ENCODE results near the gene PEX10.

PEX10 gene

DNA sequence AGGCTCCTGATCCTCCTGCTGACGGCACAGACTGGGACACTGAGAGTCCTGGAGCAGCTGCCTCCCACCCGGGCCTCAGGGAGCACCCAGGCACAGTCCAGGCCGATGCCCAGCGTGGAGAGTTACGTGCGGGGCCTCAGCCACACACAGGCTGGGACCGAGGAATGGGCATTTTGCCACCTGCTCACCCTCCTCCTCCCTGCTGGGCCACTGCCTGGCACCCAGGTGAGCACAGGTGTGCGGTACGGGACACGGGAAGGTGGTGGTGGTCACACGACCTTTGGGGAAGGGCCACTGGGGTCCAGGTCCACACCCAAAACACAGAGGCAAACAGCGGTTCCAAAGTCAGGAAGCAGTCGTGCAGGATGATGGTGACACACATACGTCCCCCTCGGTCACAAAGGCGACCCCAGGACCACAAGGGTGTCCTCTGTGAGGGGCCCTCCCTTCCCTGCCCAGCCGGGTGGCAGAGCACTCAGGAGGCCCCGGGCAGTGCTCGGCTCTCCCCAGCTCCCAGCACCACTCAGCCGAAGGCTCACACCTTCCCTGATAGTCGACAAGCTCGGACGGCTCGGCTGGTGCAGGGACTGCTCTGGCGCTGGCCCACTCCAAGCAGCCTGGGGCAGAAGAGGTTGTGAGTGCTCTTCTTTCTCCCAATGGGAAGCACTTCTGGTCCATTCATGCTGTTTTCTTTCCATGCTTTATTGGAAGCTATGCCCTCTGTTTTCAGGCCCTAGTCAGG is 35.3 kb downstream of the PEX10 start:
- TF ChIP-seq, protein P1, sequence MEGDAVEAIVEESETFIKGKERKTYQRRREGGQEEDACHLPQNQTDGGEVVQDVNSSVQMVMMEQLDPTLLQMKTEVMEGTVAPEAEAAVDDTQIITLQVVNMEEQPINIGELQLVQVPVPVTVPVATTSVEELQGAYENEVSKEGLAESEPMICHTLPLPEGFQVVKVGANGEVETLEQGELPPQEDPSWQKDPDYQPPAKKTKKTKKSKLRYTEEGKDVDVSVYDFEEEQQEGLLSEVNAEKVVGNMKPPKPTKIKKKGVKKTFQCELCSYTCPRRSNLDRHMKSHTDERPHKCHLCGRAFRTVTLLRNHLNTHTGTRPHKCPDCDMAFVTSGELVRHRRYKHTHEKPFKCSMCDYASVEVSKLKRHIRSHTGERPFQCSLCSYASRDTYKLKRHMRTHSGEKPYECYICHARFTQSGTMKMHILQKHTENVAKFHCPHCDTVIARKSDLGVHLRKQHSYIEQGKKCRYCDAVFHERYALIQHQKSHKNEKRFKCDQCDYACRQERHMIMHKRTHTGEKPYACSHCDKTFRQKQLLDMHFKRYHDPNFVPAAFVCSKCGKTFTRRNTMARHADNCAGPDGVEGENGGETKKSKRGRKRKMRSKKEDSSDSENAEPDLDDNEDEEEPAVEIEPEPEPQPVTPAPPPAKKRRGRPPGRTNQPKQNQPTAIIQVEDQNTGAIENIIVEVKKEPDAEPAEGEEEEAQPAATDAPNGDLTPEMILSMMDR (IDR thresholded peaks at IDR 0.05; ENCODE audit: borderline replicate concordance, extremely low read depth, low read length, poor library complexity, severe bottlenecking), result no peak
- TF ChIP-seq EZH2 (IDR thresholded peaks at IDR 0.05; ENCODE audit: borderline replicate concordance, low read depth, low read length, severe bottlenecking), result no peak
- Histone ChIP-seq H3K27ac (ENCODE audit: low read length) (no peak overlapping the region), H3K27me3 (ENCODE audit: insufficient read depth, low read length, poor library complexity) (no peaks in the 10 kb centered on the region), H2AFZ (ENCODE audit: low read depth, low read length) (no peak overlapping the region), H3K4me2 (ENCODE audit: insufficient read depth, low read length) (no peak overlapping the region), H3K36me3 (ENCODE audit: insufficient read depth, low read length) (no peaks in the 10 kb centered on the region), H3K4me3 (ENCODE audit: low read depth in 1 of 2, low read length in 2 of 2) (no peak overlapping the region), H3K79me2 (ENCODE audit: insufficient read depth, low read length) (no peaks in the 10 kb centered on the region), H3K9me3 (ENCODE audit: insufficient read depth, low read length, severe bottlenecking) (no peaks in the 10 kb centered on the region), H4K20me1 (ENCODE audit: insufficient read depth, low read length) (peaks cover 10% of the 10 kb centered on the region), H3K4me1 (ENCODE audit: insufficient read depth, low read length) (no peaks in the 10 kb centered on the region; the same call in 1 of the 2 replicates), H3K9ac (ENCODE audit: low read depth, low read length) (no peak overlapping the region)
- DNase-seq (no peak), ATAC-seq (ENCODE audit: insufficient read depth, low read depth) (no peak)

DNA sequence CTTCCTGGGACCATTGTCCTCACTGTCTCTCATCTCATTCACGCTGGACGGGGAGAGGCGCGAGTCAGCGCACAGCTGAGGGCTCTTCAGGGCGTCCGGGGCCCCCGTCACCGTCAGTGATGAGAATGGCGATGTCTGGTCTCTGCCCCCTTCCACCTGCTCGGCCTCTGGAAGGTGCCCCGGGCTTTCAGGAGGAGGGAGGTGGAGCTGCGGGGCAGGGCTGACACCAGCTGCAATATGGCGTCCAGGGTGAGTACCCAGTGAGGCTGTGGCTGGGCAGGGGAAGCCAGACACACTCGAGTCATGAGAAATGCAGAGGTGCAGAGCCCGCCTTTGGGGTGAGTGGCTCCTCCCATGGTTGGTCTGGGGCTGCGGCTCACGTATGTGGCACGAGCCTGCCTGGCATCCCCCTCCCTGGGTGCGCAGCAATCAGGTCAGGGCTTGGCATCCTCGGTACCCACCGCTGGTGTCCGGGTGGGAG is 36.1 kb downstream of the PEX10 start:
- H3K9ac ChIP-seq (ENCODE audit: low read depth, low read length), result no peak overlapping the region
- no peaks in the 10 kb centered on the region for H3K79me2 ChIP-seq (ENCODE audit: insufficient read depth, low read length)
- H3K27ac ChIP-seq (ENCODE audit: low read length), result no peak overlapping the region
- TF ChIP-seq, protein P1 (IDR thresholded peaks at IDR 0.05; ENCODE audit: borderline replicate concordance, extremely low read depth, low read length, poor library complexity, severe bottlenecking), result no peak
- no peak for TF ChIP-seq EZH2 (IDR thresholded peaks at IDR 0.05; ENCODE audit: borderline replicate concordance, low read depth, low read length, severe bottlenecking)
- no peaks in the 10 kb centered on the region for H3K4me1 ChIP-seq (ENCODE audit: insufficient read depth, low read length)
- H3K4me3 ChIP-seq (ENCODE audit: low read depth in 1 of 2, low read length in 2 of 2), result no peak overlapping the region
- H3K9me3 ChIP-seq (ENCODE audit: insufficient read depth, low read length, severe bottlenecking), result no peaks in the 10 kb centered on the region
- ATAC-seq (ENCODE audit: insufficient read depth, low read depth) (no peak), DNase-seq (no peak)
- H2AFZ ChIP-seq (ENCODE audit: low read depth, low read length), result no peak overlapping the region
- no peaks in the 10 kb centered on the region for H3K36me3 ChIP-seq (ENCODE audit: insufficient read depth, low read length)
- peaks cover 6% of the 10 kb centered on the region; the same call in 1 of the 2 replicates for H4K20me1 ChIP-seq (ENCODE audit: insufficient read depth, low read length)
- H3K4me2 ChIP-seq (ENCODE audit: insufficient read depth, low read length), result no peak overlapping the region
- no peaks in the 10 kb centered on the region for H3K27me3 ChIP-seq (ENCODE audit: insufficient read depth, low read length, poor library complexity)

- H4K20me1 ChIP-seq (ENCODE audit: insufficient read depth, low read length), result peaks cover 2% of the 10 kb centered on the region; the same call in 1 of the 2 replicates
- no peaks in the 10 kb centered on the region for H3K4me1 ChIP-seq (ENCODE audit: insufficient read depth, low read length)
- ATAC-seq (ENCODE audit: insufficient read depth, low read depth), result no peak
- no peak overlapping the region for H3K4me3 ChIP-seq (ENCODE audit: low read depth in 1 of 2, low read length in 2 of 2)
- H3K9me3 ChIP-seq (ENCODE audit: insufficient read depth, low read length, severe bottlenecking), result no peaks in the 10 kb centered on the region
- no peaks in the 10 kb centered on the region for H3K27me3 ChIP-seq (ENCODE audit: insufficient read depth, low read length, poor library complexity)
- H3K4me2 ChIP-seq (ENCODE audit: insufficient read depth, low read length), result no peak overlapping the region
- H3K36me3 ChIP-seq (ENCODE audit: insufficient read depth, low read length), result no peaks in the 10 kb centered on the region
- TF ChIP-seq, protein P1 (IDR thresholded peaks at IDR 0.05; ENCODE audit: borderline replicate concordance, extremely low read depth, low read length, poor library complexity, severe bottlenecking), result no peak
- TF ChIP-seq EZH2 (IDR thresholded peaks at IDR 0.05; ENCODE audit: borderline replicate concordance, low read depth, low read length, severe bottlenecking), result no peak
- H3K27ac ChIP-seq (ENCODE audit: low read length), result no peak overlapping the region
- no peak overlapping the region for H3K9ac ChIP-seq (ENCODE audit: low read depth, low read length)
- no peaks in the 10 kb centered on the region for H3K79me2 ChIP-seq (ENCODE audit: insufficient read depth, low read length)
- DNase-seq, result no peak
- H2AFZ ChIP-seq (ENCODE audit: low read depth, low read length), result no peak overlapping the region
These were observed 36.5 kb downstream of the PEX10 start for GRCh38 chr1:2375923-2376260.

Data from DND-41 (cell line).